Measurements from ENCODE around the gene CNDP2.

- TF ChIP-seq CTCF (IDR thresholded peaks at IDR 0.05) = no peak
- no peak for TF ChIP-seq POLR2A (IDR thresholded peaks at IDR 0.05)
These were observed 48.7 kb downstream of the CNDP2 start for GRCh38 chr18:74544898-74545297.
